NCI-H524 (cell line): Measurements from ENCODE around the gene MUC5AC.

Experiments used
- DNase-seq, 2 experiments: peaks; one replicate each; lab custom pipeline; 2025; lab: John Stamatoyannopoulos, UW

The MUC5AC gene

DNA sequence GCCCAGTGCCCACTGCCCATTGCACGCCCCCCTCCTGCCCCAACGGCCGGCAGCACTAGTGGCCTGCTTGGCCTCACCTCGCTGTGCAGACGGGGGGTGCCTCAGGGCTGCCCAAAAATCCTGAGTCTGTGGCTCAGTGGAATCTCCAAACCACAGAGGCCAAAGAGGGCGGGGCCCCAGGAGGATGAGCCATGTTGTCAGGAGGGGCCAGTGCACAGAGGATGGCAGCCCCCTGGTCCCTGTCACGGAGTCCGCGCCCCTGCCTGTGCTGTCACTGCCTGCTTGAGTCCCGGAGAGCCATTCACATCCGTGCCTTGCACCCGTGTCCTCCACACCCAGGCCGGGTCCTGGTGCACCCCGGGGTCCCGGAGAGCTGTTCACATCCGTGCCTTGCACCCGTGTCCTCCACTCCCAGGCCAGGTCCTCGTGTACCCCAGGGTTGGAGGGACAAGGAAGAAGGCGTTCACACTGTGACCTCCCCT, 36.4 kb upstream of the MUC5AC start:
- DNase-seq: no peak

DNA sequence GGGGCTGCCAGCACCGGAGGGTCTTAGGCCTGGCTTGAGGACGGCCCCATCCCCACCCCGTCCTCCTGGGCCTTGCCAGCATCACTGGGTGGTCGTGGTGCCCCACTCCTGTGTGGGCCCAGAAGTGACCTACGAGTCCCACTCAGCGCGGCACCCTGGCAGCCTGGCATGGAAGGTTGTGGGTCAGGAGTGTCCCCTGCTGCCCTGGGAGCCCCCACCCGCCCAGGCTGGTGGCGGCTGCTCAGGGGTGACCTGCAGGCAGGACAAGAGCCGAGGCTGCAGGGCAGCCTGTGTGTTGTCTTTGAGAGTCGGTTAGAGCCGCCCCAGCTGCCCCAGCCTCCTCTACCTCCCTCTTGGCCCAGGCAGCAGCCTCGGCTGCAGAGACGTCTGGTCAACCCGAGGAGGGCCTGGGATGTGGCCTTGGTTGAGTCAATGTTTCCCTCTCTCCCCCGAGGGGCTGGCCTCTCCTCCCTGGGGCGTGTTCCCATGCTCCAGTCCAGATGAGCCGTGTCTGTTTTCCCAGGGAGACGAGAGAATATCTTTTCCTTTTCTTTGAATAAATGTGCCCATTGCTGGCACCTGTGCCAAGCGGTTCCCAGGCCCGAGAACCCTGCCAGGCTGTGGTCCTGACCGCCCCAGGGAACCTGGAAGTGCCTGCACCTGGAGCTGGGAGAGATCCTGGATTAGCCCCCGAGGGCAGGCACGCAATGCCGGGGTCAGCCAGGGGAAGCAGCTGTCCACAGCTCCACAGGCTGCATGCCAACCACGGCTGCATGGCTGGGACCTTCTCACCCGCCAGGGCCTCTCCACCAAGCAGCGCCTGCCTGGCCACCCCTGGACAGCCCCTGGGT, 35.7 kb upstream of the MUC5AC start:
- no peak for DNase-seq

DNA sequence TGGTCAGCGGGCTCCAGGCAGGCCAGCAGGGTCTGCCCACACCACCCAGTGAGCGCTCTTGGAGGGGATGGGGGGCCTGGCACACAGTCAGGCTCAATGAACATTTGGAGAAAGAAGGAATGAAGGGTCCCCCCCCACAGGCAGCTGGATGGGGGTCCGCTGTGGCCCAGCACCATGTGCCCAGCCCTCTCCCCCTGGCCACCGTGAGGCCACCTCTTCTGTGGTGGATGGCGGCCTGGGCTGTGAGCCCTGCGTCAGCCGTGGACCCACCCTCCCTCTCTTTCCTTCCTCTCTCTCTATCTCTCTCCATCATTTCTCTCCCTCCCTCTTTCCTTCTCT, 35.1 kb upstream of the MUC5AC start:
- no peak for DNase-seq

DNA sequence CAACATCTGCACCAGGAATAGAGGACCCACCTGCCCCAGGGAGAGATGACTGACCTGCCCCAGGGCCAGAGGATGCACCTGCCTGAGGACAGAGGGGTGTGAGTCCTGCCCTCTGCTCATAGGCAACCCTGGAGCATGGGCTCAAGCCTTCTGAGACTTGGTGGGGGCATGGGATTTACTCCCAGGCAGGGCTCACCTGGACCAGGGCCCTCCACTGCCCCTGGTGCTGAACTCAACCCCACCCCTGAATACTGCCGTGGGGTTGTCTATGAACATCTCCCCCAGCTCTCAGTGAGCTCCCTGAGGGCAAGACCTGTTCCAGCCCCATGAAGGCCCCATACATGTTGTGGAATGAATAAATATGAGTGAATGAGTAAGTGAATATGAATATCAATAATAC, 33.8 kb upstream of the MUC5AC start:
- no peak for DNase-seq

DNA sequence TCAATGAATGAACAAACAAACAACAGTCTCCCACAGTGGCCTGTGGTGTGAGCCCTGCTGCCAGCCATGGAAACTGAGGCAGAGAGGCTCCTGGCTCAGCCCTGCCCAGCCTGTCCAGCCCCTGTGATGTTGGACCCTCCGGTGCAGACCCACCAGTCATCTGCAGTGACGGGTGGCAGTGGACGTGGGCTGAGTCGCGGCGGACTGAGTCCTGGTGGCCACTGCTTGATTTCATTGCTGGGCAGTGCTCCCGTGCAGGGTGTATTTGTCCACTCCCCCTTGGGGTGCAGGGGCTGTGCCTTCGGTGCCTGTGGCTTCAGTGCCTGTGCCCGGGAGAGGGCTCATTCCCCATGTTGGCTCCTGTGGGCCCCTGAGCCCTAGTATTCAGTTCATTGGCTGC, 31.9 kb upstream of the MUC5AC start:
- no peak for DNase-seq

GRCh38 chr11:1126491-1126926, 31.2 kb upstream of the MUC5AC start:
- DNase-seq: no peak

- DNase-seq: no peak
Observed at GRCh38 chr11:1126935-1127663, 30.7 kb upstream of the MUC5AC start.

DNA sequence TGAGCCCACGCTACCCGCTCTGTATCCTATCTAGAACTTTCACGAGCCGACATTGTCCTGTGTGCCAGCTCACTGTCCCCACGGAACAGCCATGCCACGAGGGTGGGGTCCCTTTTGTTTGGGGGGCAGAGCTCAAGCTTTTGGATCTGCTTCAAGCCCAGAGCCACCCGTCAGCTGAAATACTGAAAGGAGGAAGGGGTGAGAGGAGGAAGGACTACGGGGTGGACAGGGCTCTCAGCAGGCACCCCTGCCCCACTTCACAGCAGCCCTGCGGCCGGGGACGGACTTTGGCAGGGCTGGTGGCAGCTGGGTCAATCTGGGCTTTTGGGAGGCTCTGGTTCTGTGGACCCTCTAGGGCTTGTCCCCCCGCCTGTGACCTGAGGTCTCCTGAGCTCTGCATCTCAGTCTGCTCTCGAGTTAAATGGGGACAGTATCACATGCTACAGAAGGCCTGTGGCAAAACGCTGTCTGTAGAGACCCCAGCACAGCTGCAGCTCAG, 30.0 kb upstream of the MUC5AC start:
- no peak for DNase-seq

DNA sequence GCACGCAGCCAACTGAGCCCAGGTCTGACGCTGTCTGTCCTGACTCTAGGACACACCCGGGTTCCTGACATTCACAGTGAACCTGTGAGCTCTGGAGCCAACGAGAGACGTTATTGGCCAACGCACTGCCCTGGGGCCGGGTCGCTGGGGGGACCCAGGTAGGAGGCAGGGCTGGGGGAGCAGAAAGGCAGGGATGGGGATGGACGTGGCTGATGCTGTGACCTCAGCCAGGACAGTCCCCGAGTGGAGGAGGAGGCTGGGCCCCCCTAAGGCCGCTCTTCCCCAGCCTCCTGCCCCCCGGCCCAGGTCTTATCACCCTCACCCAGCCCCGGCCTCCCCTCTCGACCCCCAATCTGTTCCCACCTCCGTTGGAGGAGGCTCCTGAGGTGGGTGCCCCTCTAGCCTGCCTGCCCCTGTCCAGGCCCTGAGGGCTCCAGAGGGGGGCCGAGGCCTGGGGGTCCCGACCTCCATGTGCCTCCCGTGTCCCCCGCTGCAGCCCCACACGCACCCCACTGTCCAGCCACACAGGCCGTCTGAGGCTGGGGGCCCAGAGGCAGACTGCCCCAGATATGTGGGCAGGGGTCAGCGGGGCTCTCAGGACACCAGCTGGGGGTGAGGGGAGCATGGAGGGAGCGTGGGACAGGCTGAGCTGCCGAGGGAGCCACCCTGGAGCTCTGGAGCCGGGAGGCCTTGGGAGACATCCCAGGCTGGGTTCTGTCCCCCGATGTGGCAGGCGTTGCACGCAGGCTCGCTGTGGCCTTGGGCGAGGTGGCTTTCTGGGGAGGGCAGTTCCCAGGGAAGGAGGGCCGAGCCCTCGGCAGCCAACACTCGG, 29.2 kb upstream of the MUC5AC start:
- DNase-seq: no peak

DNA sequence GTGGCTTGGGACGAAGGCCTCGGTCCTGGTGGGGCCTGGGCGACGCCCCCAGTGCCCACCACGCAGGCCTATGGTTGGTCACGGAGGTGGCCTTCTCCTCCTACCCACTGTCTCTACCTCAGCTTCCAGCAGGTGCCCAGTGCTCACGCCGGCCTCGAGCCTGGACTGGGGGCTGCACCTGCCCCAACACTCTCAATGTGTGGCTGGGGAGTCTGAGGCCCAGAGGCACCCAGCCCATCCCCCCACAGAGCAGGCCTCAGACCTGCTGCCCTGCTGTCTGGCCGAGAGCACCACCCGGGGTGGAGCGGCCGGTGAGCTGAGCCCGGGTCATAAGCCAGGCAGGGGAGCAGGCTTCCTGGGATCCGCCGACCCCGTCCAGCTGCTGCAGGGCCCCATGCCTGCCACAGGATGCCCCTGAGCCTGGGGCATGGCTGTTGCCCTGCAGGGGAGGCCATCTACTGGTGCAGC, 28.6 kb upstream of the MUC5AC start:
- DNase-seq: no peak

GRCh38 chr11:1129611-1130160, 28.1 kb upstream of the MUC5AC start:
- no peak for DNase-seq

DNA sequence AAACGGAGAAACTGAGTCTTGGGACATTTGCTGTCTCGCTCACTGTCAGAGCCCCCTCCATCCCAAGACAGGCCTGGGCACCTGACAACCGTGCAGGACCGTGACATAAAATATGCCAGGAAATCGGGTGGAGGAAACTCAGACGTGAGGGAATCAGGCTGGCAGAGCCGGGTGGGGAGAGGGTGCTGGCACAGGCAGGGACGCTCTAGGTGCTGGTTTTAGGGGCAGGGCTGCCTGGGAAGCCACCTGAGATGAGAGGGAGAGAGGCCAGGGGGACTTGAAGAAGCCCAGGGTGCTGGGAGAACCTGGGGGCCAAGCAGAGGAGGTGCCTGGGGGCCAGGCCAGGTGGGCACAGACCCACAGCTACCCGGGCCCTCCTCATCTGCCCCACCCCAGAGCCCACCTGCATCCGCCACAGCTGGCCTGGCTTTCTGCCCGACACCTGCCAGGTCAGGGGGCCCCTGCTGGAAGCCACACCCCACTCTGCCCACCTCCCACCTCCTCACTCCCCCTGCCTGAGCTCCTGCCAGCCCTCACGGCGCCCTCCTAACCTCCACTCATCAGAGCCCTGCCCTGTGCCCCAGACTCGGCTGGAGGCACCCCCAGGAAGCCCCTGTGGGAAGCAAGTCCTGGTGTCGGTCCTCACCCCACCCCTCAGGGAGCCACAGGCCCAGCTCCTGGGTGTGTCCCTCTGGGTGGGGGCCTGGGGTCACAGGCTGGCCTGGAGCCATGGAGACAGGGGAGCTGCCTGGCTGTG, 27.3 kb upstream of the MUC5AC start:
- DNase-seq: no peak

DNA sequence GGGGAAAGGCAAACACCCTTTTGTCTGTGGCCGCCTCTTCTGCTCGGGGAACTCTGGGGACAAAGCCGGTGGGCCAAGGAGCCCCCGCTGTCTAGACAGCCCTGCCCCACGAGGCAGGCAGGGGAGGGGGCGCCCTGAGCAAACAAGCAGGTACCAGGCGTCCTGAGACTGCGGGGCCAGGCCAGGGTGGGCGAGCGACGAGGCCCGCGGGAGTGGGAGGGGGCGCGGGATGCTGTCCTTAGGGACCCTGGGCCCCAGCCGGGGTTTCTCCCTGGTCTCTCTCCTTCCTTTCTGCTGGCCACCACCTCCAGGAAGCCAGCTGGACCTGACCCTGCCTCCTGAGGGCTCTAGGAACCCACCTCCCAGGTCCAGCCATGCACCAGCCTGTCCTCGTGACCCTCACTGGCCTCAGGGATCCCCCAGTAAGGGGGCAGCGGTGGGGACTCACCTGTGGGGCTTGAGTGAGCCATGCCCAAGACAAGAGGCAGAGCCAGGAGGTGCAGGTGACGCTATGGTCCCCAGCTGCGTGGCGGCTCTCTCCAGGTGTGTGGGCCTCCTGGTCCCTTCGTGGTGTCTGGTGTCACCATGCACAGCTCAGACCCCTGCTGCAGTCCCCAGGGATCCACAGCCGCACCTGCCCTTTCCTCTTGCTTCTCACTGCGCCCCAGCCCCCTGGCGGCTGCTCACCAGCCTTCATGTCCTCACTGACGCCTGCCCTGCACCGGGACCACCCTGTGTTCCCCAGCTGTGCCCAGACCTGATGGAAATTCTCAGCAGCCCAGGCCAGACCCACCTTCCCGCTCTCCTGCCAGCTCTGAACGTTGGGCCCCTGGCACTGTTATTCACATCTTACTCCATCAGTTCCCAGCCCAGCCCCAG, 26.5 kb upstream of the MUC5AC start:
- peak in 1 of 2 experiments; percentile 19 for DNase-seq

- no peak for DNase-seq
Observed at GRCh38 chr11:1134848-1135445, 22.8 kb upstream of the MUC5AC start.

DNA sequence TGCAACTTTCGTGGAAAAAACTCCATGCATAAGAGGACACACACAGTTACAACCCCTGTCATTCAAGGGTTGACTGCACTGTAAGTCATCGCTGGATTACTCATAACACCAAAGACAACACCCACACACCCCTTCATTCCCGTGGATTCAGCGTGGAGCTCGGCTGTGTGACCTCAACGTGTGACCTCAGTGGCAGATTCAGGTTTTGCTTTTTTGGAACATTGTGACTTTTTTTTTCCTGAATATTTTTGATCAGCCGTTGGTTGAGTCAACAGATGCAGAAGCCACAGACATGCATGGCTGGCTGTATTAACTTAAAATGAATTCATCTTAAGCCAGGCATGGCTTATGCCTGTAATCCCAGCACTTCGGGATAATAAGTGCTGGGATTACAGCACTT, 19.7 kb upstream of the MUC5AC start:
- DNase-seq: no peak

DNA sequence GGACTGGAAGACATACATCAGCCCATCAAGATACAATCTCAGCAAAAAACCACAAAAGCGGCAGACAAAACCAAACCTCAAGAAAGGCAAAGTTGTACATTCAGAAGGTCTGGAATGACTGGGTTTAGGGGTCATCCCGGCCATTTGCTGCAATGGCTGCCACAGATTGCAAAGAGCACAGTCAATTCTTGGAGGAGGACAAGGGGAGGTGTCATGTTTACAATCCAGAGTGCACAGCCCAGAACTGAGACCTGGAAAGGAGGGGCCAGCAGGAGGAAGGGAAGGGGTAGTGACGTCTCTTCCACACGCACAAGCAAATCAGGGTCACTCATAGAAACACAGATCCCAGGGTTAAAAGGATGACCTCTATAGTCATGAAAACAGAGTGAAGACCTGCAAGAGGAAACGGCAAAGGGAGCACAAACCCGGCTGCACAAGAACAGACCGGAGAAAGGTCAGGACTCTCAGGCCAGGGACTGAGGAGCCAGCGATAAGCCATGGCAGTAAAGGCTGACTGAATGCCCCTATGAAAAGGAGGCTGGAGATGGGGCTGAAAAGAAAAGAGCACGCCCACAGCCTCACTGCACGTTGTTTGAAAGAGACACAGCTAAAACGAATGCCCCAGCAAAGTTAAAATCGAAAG, 18.2 kb upstream of the MUC5AC start:
- no peak for DNase-seq

- DNase-seq: no peak
Observed at GRCh38 chr11:1140642-1141490, 16.9 kb upstream of the MUC5AC start.

- no peak for DNase-seq
Observed at GRCh38 chr11:1146365-1146764, 11.4 kb upstream of the MUC5AC start.
